ENCODE results near the gene NOS1AP.

DNA sequence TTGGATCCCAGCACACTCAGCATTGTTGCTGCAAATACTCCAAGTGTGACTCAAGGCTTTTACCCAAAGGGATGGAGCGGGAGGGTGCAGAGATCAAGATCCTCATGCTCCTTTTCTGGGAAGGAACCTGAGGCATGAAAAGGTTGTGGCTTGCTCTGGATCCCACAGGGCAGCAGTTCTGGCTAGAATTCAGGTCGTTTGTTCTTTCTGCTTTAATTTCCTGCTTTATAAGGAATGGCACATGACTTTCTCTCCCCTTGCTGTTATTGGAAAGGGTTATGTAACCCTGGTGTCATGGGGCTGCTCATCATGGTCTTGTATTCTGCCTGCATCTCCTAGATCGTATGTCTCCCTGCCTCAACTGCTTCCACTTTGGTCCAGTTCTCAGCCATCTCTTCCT lies 101.6 kb downstream of the NOS1AP start:
- TF ChIP-seq, protein P1, sequence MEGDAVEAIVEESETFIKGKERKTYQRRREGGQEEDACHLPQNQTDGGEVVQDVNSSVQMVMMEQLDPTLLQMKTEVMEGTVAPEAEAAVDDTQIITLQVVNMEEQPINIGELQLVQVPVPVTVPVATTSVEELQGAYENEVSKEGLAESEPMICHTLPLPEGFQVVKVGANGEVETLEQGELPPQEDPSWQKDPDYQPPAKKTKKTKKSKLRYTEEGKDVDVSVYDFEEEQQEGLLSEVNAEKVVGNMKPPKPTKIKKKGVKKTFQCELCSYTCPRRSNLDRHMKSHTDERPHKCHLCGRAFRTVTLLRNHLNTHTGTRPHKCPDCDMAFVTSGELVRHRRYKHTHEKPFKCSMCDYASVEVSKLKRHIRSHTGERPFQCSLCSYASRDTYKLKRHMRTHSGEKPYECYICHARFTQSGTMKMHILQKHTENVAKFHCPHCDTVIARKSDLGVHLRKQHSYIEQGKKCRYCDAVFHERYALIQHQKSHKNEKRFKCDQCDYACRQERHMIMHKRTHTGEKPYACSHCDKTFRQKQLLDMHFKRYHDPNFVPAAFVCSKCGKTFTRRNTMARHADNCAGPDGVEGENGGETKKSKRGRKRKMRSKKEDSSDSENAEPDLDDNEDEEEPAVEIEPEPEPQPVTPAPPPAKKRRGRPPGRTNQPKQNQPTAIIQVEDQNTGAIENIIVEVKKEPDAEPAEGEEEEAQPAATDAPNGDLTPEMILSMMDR (conservative IDR thresholded peaks at IDR 0.05; ENCODE audit: low read depth, low read length): no peak
- TF ChIP-seq EZH2phosphoT487 (IDR thresholded peaks at IDR 0.05; ENCODE audit: borderline replicate concordance, low read length): no peak
